NT2/D1 (cell line): ENCODE measurements around the gene CAPRIN2.

Experiments used
- DNase-seq: peaks from one replicate; pipeline ENCODE4 v3.0.0-alpha.2; 2011; ENCODE audit warnings: low read depth, low spot score
- H3K27me3 ChIP-seq: 2 replicates; pipeline ENCODE4 v1.6.0; 2011; ENCODE audit warnings: mild to moderate bottlenecking; ENCODE audit not compliant: insufficient read length, insufficient read depth
- H3K36me3 ChIP-seq: 2 replicates; pipeline ENCODE4 v1.6.1; 2011; ENCODE audit warnings: mild to moderate bottlenecking, low read length, mixed read lengths; ENCODE audit not compliant: insufficient read depth, insufficient read length
- H3K4me1 ChIP-seq: 2 replicates; pipeline ENCODE4 v1.5.1; 2011; ENCODE audit not compliant: insufficient read depth, insufficient read length
- H3K4me3 ChIP-seq: 2 replicates; pipeline ENCODE4 v1.5.1; 2011; ENCODE audit warnings: low read depth; ENCODE audit not compliant: insufficient read length
- H3K9ac ChIP-seq: 2 replicates; pipeline ENCODE4 v1.6.0; 2011; ENCODE audit warnings: low read depth; ENCODE audit not compliant: insufficient read length
- H3K9me3 ChIP-seq: 2 replicates; pipeline ENCODE4 v1.5.1; 2011; ENCODE audit warnings: mild to moderate bottlenecking, low read length; ENCODE audit not compliant: insufficient read depth
- SUZ12 ChIP-seq: IDR thresholded peaks from 2 replicates; pipeline ENCODE4 v1.6.1; 2011; ENCODE audit not compliant: insufficient read length, insufficient read depth; ENCODE audit errors: extremely low read depth
- YY1 ChIP-seq: IDR thresholded peaks from 2 replicates; pipeline ENCODE4 v1.6.1; 2011; ENCODE audit not compliant: insufficient read length, insufficient read depth
- ZNF274 ChIP-seq: IDR thresholded peaks from 2 replicates; pipeline ENCODE4 v1.6.1; 2011; ENCODE audit warnings: mild to moderate bottlenecking, low read depth, low read length

Gene CAPRIN2

DNA sequence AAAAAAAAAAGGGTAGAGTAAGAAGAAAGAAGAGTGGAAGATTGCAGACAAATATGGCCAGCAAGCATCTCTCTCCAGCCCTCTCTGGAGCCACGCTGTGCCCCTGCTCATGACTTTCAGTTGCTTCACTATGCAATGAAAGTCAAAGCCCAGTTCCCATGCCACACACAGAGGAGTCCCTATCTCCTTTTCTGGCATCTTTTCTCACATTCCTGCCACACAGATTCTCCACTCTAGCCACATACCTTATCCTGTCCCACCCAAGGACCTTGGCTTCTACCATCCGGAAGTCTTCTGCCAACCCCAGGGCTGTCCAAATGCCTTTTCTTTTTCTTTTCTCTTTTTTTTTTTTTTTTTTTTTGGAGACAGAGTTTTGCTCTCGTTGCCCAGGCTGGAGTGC is 39.3 kb upstream of the CAPRIN2 start:
- Histone ChIP-seq H3K27me3 (peaks cover 8% of the 10 kb centered on the region), H3K4me3 (no peak overlapping the region), H3K36me3 (peaks cover 9% of the 10 kb centered on the region), H3K9ac (no peak overlapping the region), H3K9me3 (peaks cover 4% of the 10 kb centered on the region; the same call in 1 of the 2 replicates), H3K4me1 (peaks cover 10% of the 10 kb centered on the region)
- no peak for TF ChIP-seq ZNF274
- TF ChIP-seq YY1: no peak
- TF ChIP-seq SUZ12: no peak
- DNase-seq: no peak

- Histone ChIP-seq H3K4me1 (peaks cover 10% of the 10 kb centered on the region), H3K27me3 (peaks cover 8% of the 10 kb centered on the region), H3K36me3 (no peaks in the 10 kb centered on the region), H3K4me3 (no peak overlapping the region), H3K9me3 (peaks cover 9% of the 10 kb centered on the region), H3K9ac (no peak overlapping the region)
- no peak for DNase-seq
- no peak for TF ChIP-seq YY1
- TF ChIP-seq SUZ12: no peak
- TF ChIP-seq ZNF274: no peak
Measured at GRCh38 chr12:30792648-30793499, 38.1 kb upstream of the CAPRIN2 start.

DNA sequence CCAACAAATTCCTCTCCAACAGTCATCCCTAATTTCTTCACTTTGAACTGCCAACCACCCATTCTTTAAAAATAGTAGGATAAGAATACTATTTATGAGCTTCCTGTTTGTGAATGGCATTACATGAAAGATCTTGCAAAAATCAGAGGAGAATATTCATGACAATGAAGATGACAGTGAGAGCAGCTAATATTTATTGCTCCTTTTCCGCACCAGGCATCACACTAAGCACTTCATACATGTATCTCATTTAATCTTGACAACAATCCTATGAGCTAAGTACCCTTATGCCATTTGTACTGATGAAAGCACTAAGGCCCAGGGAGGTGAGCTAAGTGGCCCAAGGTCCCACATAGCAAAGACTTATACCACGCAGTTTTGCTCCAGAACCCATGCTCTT is 37.3 kb upstream of the CAPRIN2 start:
- Histone ChIP-seq H3K27me3 (peaks cover 2% of the 10 kb centered on the region), H3K4me1 (peaks cover 10% of the 10 kb centered on the region), H3K4me3 (no peak overlapping the region), H3K9me3 (peaks cover 16% of the 10 kb centered on the region), H3K36me3 (no peaks in the 10 kb centered on the region), H3K9ac (no peak overlapping the region)
- no peak for DNase-seq
- TF ChIP-seq ZNF274 (no peak), SUZ12 (no peak), YY1 (no peak)

GRCh38 chr12:30788754-30789153 is 34.0 kb upstream of the CAPRIN2 start:
- peaks cover 45% of the 10 kb centered on the region for H3K9me3 ChIP-seq
- DNase-seq: no peak

DNA sequence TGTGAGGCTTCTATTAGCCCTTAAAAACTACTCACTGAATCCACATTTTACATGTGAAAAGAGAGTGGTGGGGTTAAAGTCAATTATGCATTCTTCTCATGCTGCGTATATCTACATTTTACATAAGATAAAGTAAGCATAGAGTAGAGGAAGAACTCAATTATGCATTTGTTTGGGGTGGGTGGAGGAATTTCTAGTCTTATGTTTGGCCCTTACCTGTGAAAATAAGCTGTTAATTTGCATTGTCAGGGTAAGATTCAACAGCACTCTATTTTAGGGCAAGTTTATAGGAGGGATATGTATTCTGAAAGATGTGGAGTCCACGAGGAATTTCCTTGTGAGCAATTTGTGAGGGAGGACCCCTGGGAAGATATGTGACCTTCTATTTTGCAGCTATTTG is 30.9 kb upstream of the CAPRIN2 start:
- Histone ChIP-seq H3K9ac (no peak overlapping the region), H3K27me3 (no peaks in the 10 kb centered on the region), H3K9me3 (peaks cover 71% of the 10 kb centered on the region), H3K36me3 (no peaks in the 10 kb centered on the region), H3K4me3 (no peak overlapping the region), H3K4me1 (no peaks in the 10 kb centered on the region)
- DNase-seq: no peak
- TF ChIP-seq SUZ12: no peak
- no peak for TF ChIP-seq ZNF274
- no peak for TF ChIP-seq YY1

More at GRCh38 chr12:30788754-30789153, 34.0 kb upstream of the CAPRIN2 start:
- no peak overlapping the region for H3K9ac ChIP-seq
- no peaks in the 10 kb centered on the region for H3K36me3 ChIP-seq
- H3K4me1 ChIP-seq: peaks cover 4% of the 10 kb centered on the region
- H3K4me3 ChIP-seq: no peak overlapping the region
- TF ChIP-seq YY1: no peak
- no peak for TF ChIP-seq ZNF274
- TF ChIP-seq SUZ12: no peak
- H3K27me3 ChIP-seq: no peaks in the 10 kb centered on the region

- Histone ChIP-seq H3K4me3 (no peak overlapping the region), H3K4me1 (no peaks in the 10 kb centered on the region), H3K36me3 (no peaks in the 10 kb centered on the region), H3K9me3 (peaks cover 77% of the 10 kb centered on the region), H3K27me3 (no peaks in the 10 kb centered on the region), H3K9ac (no peak overlapping the region)
- no peak for DNase-seq
- no peak for TF ChIP-seq YY1
- no peak for TF ChIP-seq SUZ12
- no peak for TF ChIP-seq ZNF274
Measured at GRCh38 chr12:30784508-30784907, 29.8 kb upstream of the CAPRIN2 start.

DNA sequence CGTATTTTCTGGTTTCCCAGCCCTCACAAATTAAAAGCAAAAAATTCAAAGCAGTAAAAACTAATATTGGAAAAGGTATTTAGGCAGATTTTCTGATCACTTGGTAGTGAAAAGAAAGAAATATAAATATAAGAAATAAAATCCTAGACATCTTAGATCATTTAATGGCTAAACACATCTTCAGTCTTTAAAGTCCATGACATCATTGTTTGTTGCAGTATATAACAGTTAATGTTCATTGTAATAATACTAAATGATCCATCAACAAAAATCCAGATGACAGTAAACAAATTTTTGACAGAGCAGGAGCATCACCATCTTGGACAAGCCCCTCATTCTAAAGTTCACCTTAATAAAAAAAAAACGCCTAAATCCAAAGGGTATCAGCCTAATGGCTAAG is 29.2 kb upstream of the CAPRIN2 start:
- H3K4me1 ChIP-seq: no peaks in the 10 kb centered on the region
- no peak for DNase-seq
- no peak overlapping the region for H3K9ac ChIP-seq
- H3K27me3 ChIP-seq: no peaks in the 10 kb centered on the region
- no peak overlapping the region for H3K4me3 ChIP-seq
- H3K36me3 ChIP-seq: no peaks in the 10 kb centered on the region
- peaks cover 78% of the 10 kb centered on the region for H3K9me3 ChIP-seq
- no peak for TF ChIP-seq SUZ12
